GM21360 (cell line): ENCODE data around the gene ABHD6.
"Not testable (repeated sequence)": the region's sequence is repeated elsewhere in the genome, so short reads cannot be mapped to it uniquely, and the experiment has no call there.

Experiments
- ATAC-seq: cut with Tn5 transposase; IDR thresholded peaks from one replicate; pipeline ENCODE4 v1.9.1; 2021; ENCODE audit warnings: mild to moderate bottlenecking, moderate library complexity; ENCODE audit not compliant: unreplicated experiment

ABHD6 gene

DNA sequence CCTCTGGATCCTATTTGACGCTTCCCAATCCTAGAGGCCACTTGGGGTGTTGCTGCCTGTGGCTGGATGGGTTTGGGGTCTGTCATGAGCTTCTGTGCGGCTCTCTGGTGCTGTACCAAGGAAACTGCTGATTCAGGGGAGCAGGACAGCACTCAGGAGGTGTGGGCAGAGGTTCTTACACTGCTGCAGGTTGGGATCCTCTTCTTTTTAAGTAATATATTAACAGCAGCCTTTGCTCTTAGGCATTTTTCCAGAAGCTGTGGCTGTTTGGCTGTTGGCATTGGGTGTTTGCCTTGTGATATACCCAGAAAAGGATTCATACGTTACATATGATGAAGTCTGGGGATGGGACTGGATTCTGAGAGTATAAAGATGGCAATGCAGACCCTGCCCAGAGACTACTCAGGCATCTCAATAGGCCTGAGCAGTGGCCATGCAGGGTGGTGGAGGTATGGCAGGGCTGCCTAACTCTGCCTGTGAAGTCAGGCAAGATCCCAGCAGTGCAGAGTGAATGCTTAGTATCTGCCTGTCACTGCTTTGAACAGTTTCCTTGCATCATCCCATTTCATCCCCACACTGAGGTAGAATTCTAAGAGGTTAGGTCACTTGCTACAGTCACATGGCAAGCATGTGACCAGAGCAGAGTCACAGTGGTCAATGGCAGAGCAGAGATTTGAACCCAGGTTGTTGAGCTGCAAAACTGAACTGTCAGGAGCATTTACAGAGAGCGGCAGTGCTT, 3.9 kb downstream of the ABHD6 start:
- no peak for ATAC-seq

DNA sequence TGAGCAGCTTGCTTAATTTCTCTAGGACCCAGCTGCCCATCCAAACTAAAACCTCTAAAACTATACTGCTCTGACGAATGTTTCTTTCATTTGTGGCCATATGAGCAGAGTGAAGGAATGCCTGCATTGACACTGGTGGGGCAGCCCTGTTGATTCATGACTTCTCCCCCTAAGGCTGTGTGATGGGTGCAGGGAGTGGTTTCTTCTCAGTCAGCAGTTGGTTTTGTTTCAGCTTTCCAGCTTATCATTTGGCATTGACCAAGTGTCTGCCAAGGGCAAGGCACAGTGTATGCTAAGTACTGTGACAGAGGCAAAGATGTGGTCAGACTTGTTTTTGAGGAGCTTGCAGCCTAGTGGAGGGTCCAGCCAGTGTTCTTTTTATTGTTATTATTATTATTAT, 4.7 kb downstream of the ABHD6 start:
- ATAC-seq: no peak

DNA sequence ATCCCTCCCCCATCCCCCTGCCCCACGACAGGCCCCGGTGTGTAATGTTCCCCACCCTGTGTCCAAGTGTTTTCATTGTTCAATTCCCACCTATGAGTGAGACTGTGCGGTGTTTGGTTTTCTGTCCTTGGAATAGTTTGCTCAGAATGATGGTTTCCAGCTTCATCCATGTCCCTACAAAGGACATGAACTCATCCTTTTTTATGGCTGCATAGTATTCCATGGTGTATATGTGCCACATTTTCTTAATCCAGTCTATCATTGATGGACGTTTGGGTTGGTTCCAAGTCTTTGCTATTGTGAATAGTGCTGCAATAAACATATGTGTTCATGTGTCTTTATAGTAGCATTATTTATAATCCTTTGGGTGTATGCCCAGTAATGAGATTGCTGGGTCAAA, 5.3 kb downstream of the ABHD6 start:
- ATAC-seq: not testable (repeated sequence)

DNA sequence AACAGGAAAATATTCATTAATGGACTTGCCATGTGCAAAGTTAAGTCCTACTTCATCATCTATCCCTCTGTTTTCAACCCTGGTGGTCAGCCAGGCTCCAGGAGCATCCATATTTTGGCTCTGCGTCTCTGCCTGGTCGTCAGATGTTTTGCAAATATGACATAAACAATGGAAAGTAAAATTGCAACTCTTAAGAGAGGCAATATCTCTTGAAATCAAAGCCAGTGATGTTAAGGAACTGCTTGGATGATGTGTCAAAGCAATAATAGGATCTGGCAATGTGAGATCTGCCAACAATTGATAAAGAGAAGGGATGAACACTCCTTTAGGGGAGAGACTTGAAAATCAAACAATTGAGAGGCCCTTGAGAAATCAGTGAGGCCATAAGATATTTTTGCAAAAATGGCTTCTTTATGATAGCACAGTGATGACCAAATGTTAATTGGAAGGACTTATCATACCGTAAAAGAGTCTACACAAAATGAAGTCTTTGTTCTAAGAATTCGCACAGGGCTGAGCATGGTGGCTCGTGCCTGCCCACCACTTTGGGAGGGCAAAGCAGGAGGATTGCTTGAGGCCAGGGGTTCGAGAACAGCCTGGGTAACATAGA, 6.5 kb downstream of the ABHD6 start:
- ATAC-seq: no peak

DNA sequence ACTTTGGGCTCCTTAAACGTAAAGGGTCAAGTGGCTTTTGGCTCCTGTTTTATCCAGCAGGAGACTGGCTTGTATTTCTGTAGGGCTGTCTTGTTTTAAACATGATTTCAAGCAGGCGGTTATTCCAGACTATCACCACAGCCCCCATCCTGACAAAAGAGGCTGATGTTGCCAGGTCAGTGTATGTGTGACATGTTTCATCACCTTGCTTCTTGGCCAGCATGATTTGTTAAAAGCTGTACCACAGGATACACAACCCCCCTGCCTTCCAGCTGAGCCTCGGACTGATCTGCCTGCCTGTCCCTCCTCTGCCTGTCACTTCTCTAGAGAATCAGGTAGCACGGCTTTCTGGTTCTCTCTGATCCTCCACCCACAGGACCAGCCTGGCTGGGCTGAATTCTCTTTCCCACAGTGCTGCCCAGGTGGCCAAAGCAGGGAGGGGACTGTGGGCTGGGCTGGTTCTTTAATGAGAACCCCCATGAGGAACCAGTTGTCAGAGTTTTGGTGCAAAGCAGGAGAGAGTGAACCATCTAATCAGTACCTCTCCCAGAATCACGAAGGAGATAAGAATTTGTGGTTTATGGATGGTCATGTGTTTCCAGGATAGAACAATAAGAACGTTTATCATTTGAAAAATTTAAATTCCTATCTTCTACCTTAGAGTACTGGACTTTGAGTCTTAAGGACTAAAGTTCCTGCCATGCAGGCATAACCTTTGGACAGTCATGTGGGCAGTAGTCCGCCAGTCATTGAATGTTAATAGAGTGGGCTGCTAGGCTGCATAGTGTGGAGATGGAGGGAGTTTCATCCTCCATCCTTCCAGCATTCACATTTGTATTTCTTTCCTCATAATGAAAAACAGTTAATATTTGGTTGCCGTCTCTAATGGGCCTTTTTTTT, 8.8 kb downstream of the ABHD6 start:
- ATAC-seq: no peak

DNA sequence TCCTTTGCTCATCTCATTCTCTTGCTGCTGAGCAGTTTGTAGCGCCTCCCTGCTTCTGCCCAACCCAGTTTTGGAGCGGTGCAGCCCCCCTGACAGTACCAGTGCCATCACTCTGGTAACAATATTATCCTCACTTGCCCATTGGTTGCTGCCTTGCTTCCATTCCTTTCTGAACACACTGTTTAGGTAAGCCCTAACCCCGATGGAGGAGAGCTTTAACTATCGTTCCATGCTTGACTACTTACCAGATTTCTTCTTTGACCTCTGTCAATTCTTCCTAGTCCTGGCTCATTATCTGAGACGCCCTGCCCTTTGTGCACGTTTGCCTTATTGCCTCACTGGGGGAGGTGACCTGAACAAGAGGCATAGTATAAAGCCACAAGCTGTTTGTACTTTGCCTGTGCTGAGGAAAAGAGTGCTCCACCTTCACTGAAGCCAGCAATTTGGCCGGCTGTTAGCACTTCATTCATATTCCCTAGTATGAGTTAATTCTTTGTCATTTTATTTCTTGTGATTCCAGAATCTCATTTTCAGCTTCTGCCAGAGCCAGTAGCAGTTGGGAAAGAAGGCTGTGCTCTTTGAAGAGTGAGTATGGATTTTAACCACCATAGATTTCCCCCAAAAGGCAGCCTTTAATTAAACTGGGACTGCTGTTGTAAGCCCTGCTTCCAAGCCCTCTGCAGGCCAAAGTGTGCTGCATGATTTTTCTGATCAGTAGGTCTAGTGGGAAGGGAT, 11.9 kb downstream of the ABHD6 start:
- no peak for ATAC-seq

DNA sequence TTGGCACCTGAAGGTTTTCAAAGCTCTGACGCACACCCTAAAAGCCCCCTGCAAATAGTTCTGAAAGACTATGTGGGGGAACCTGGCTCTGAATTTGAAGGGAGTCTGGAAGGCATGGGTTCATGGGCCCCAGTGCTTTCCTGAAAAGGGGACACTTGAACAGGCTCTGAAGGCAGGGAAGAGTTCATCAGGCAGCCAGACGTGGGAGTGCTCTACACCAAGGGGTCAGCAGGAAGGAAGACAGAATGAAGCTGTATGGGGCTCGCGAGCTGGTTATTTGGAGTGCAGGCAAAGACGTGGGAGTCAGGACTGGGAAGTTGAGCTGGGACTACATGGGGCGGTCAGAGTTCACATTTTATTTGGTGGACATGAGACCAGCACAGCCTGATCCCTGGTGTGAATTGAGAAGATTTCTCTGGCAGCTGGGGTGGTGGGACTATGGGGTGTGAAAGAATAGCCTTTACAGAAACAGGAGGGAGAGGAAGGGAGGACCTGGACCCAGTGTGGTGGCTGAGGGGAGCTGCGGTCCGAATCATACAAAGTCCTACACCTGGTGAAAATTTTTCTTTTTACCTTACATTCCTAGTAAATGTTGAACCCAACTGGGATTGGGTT, 12.6 kb downstream of the ABHD6 start:
- no peak for ATAC-seq

DNA sequence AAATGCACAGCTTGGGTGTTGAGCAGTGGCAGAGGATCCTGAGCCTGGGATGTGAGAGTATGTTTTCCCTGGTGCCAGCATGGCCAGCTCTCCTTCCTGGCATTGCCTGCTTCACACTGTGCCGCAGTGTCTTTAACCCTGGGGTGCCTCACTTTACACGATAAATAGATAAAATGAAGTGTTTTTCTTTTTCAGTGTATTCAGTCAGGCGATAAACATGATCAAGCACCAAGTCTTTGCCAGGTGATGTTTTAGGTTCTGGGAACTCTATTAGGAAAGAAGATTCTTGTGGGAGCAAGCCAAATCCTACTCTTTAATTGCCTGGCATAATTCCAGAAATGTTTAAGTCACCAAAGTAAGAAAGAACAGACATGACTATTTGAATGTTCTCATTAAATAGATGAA, 14.0 kb downstream of the ABHD6 start:
- no peak for ATAC-seq

DNA sequence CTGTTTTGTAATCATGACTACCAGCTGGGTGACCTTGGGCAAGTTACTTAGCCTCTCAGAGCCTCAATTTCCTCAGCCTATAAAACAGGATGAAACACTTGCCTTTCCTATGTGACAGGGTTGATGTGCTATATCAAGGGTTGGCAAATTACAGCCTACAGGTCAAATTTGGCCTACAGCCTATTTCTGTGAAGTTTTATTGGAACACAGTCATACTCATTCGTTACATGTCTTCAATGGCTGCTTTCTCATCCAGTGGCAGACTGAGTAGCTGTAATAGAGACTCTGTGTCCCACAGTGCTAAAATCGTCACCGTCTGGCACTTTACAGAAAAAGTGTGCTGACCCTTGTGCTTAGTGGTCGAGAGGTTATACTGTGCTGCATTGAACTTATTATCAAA, 16.6 kb downstream of the ABHD6 start:
- ATAC-seq: no peak

DNA sequence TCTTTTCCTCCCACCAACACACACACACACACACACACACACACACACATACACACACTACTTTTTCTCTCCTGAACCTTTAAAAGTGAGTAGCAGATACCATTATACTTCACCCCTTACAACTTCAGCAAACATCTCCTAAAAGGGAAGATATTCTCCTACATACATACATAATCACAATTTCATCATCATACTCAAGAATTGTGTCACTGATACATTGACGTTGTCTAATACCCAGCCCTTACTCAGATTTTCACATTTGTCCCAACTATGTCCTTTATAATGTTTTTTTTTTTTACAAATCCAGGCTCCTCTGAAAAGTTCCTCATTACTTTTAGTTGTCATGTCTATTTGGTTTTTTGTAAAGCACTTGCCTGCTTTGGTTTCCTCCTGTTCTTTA, 18.5 kb downstream of the ABHD6 start:
- no peak for ATAC-seq

DNA sequence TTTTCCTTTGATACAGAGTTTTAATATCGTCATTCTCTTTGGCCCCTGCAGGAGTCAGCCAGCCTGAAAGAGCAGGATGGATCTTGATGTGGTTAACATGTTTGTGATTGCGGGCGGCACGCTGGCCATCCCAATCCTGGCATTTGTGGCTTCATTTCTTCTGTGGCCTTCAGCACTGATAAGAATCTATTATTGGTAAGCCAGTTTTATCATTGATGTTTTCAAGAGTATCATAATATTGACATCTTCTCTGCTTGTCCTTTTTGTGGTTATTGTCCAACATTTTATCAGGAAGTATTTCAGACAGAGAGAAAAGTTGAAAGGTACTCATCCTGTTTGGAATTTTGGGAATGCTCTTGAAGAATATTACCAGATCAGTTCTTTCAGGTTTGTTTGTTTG, 18.9 kb downstream of the ABHD6 start:
- no peak for ATAC-seq

DNA sequence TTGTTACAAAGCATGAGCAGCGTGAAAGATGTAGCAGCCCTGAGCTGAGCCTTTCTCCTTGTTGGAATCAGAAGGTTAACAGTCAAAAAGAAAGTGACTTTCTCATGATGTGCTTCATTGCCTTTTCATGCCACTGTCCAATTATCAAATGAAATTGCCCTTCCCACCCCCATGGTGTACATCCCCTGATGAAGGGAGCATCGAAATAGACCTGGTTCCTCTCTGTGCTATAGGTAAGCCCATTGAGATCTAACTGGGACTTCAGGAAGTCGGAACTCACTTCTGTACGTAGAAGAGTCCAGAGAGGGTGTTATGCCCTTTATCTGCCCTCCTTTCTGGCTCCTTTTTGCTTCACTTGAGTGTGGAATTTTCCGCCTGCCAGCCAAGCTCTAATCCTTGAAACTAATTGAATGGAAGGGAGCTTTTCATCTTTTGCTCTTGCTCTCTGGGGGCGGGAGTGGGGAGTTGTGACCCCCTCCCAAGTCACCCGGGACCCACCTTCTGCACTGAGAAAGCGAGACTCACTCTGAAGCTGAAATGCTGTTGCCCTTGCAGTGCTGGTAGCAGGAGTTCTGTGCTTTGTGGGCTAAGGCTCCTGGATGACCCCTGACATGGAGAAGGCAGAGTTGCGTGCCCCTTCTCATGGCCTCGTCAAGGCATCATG, 20.9 kb downstream of the ABHD6 start:
- ATAC-seq: no peak

DNA sequence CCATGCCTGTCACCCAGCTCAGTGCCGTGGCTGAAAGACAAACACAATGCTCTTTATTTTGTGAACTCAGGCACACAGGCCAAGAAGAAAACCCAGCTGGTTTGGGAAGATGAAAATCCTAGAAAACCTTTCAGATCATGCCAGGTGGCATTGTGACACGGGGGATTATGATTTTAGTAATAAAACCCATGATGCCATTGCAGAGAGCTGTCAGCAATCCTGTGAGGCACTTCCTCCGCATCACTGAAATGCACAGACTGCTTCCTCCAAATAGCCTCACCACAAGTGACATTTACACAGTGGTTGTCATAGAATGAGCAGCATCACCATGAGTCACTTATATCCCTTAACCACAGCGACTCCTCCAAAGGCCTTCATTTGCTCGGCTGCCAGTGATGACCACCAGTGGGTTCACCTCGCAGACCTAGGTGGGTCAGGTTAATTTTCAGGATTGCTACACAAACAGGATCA, 22.7 kb downstream of the ABHD6 start:
- no peak for ATAC-seq

DNA sequence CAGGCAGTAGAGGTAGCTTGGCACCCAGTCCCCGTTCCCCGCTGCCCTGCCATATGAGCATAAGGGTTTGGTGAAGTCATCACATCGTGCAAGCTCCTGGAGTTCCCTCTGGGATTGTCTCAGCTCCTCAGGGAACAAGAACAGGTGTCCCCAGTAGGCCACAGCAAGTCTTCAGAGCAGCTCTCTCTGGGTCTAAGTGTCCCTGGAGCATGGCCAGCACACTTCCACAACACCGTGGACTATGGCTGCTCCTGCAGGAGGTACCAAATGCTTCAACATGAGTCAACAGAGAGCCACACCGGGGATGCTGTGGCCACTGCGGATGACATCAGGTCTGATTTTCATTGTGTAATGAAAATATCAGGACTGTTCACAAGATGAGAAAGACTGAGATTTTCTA, 23.1 kb downstream of the ABHD6 start:
- no peak for ATAC-seq

DNA sequence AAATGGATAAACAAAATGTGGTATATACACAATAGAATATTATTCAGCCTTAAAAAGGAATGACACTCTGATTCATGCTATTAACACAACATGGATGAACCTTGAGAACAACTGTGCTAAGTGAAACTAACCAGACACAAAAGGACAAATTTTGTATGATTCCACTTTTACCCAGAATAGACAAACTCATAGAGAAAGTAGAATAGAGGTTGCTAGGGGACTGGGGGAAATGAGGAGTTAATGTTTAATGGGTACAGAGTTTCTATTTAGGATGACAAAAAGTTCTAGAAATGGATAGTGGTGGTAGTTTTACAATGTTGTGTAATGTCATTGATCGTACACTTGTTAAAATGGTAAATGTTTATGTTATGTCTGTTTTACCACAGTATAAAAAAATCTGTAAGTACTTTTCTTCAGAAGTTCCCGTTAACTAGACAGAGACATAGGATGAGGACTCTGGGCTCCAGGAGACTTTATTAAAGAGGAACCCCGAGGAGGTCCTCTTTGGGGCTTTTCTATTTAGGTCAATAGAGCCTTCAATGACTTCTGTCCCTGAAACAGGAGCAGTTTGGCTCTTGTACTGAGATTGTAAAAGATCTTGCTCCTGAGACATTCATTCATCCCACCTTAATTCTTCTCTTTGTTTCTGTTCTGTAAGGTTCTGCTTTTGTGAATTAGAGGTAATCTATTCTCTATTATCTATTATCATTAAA, 24.5 kb downstream of the ABHD6 start:
- no peak for ATAC-seq

DNA sequence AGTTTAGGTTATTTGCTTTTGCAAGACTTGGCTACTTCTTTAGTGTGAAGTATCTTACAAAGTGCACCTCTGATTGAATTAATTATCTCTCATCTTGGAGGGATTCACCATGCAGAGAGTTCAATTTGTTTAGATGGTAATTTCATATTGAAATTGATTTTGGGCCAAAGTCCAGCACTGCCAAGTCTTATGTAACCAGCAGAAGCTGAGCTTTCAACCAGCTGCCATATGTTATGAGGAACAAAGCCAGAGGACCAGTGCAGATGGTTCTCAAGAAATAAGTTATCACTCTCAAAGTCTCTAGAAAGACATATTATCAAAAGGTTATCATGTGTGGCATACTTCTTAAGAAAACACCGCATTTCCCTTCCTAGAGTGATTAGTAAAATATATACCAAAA, 29.0 kb downstream of the ABHD6 start:
- ATAC-seq: no peak

DNA sequence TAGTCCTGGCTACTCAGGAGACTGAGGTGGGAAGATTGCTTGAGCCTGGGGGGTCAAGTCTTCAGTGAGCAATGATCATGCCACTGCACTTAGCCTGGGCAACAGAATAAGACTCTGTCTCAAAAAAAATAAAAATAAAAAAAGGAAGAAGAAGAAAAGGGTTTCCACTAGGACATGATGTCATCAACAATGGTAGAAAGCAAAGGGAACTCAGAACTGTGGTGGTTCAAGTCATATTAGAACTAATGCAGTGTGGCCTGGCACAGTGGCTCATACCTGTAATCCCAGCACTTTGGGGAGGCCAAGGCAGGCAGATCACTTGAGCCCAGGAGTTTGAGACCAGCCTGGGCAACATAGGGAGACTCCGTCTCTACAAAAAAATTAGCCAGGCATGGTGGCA, 30.0 kb downstream of the ABHD6 start:
- ATAC-seq: not testable (repeated sequence)

DNA sequence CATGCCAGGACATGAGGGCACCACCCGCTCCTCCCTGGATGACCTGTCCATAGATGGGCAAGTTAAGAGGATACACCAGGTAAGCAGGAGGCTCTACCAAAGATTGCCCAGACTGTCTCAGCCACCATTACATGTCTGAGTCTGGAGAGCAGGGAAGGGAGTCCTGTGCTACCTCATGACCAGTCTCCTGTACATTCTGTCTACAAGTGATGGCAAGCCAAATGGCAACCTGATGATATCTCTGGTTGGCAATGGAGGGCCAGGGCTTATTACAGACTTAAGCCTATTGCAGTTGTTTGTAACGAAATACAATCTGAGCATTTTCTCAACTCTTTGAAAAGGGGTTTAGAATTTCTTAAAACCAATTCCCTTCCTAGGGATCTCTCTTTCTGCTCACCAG, 31.8 kb downstream of the ABHD6 start:
- ATAC-seq: no peak

DNA sequence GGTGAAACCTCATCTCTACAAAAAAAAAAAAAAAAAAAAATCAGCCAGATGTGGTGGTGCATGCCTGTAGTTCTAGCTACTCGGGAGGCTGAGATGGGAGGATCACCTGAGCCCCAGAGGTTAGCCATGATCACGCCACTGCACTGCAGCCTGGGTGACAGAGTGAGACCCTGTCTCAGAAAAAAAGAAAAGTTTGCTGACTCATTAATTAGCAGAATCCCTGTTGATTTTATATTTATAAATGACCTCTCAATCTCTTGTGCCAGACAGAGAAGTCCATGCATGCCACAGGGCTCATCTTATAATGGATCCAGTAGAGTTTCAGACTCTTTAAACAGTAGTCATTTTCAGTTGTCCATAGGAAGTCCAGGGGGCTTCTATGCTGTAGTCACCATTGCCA, 32.9 kb downstream of the ABHD6 start:
- ATAC-seq: no peak
